Endometrial microvascular endothelial cells (primary cell): ENCODE data around the gene CNN2. TPM values are rescaled to one million over a fixed set of nuclear protein-coding genes. Genes with fewer than 3 reads are reported as not detected.

Experiments
- in situ Hi-C: cut with HindIII; loops from 2 replicates; pipeline ENCODE4 v1.10.0; 2017; ENCODE audit warnings: low sequenced_read_pairs, low pct_unique_long_range_greater_than_20kb; ENCODE audit errors: inconsistent ontology term
- total RNA-seq: library from RNA; depleted of rRNA; stranded (reverse); fragments of >200 nt; gene quantifications from one replicate; pipeline ENCODE4 v1.2.3, GENCODE V29; 2015; ENCODE audit errors: inconsistent ontology term

Gene CNN2
- 237 TPM for total RNA-seq

- in situ Hi-C loops = no loop called here
These were observed at the start of gene CNN2 for GRCh38 chr19:1025960-1026782. CNN2 (plus strand) TSS chr19:1026608; CDS start chr19:1026662, 54 bp downstream.

GRCh38 chr19:977058-977464 is 49.3 kb upstream of the CNN2 start:
- in situ Hi-C loops = no loop called here

- in situ Hi-C loops = no loop called here
These were observed 47.1 kb upstream of the CNN2 start for GRCh38 chr19:979318-979741.

GRCh38 chr19:980133-980998 is 46.0 kb upstream of the CNN2 start:
- in situ Hi-C loops = no loop called here

- in situ Hi-C loops = no loop called here
These were observed 43.7 kb upstream of the CNN2 start for GRCh38 chr19:982567-983170.

GRCh38 chr19:984165-984967 is 42.0 kb upstream of the CNN2 start, which contains the start of gene WDR18:
WDR18 (plus strand) TSS chr19:984345; CDS start chr19:984354, 9 bp downstream.
- in situ Hi-C loops = no loop called here

GRCh38 chr19:986083-986482 is 40.3 kb upstream of the CNN2 start:
- in situ Hi-C loops = no loop called here

- in situ Hi-C loops = no loop called here
These were observed 38.3 kb upstream of the CNN2 start for GRCh38 chr19:988081-988480.

GRCh38 chr19:988510-988909 is 37.9 kb upstream of the CNN2 start:
- in situ Hi-C loops = no loop called here

GRCh38 chr19:989381-990081 is 36.9 kb upstream of the CNN2 start:
- in situ Hi-C loops = no loop called here

- in situ Hi-C loops = no loop called here
These were observed 36.3 kb upstream of the CNN2 start for GRCh38 chr19:990119-990571.

- in situ Hi-C loops = no loop called here
These were observed 35.7 kb upstream of the CNN2 start for GRCh38 chr19:990746-991145.

GRCh38 chr19:991174-991931 is 35.1 kb upstream of the CNN2 start:
- in situ Hi-C loops = no loop called here

- in situ Hi-C loops = no loop called here
These were observed 34.3 kb upstream of the CNN2 start for GRCh38 chr19:991932-992669.

GRCh38 chr19:992670-993055 is 33.7 kb upstream of the CNN2 start:
- in situ Hi-C loops = no loop called here

GRCh38 chr19:993361-993830 is 33.0 kb upstream of the CNN2 start:
- in situ Hi-C loops = no loop called here
